Ecto neural progenitor cell (in vitro differentiated cells): ENCODE data around the gene RP2.

Source experiments
- DNase-seq: peaks from one replicate; pipeline ENCODE4 v3.0.0-alpha.2; 2018; ENCODE audit warnings: low spot score

RP2 gene

DNA sequence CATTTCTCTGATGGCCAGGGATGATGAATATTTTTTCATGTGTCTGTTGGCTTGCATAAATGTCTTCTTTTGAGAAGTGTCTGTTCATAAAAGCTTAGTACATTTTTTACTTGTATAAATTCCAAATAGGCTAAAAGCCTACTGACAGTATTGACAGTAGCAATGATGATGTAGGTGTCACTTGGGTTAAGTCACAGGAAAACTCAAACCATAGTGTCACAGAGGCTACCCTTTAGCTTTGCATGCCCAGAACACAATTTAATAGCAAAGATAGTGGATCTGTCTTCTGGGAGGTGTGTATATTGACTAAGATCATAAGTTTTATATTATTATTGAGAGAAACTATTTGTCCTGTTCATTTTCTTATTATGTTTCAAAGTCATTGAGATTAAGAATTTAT lies 8.1 kb downstream of the RP2 start:
- DNase-seq = no peak

- DNase-seq = no peak
These were observed 13.1 kb downstream of the RP2 start for GRCh38 chrX:46849933-46850332.

GRCh38 chrX:46850771-46851170 lies 13.9 kb downstream of the RP2 start:
- no peak for DNase-seq

DNA sequence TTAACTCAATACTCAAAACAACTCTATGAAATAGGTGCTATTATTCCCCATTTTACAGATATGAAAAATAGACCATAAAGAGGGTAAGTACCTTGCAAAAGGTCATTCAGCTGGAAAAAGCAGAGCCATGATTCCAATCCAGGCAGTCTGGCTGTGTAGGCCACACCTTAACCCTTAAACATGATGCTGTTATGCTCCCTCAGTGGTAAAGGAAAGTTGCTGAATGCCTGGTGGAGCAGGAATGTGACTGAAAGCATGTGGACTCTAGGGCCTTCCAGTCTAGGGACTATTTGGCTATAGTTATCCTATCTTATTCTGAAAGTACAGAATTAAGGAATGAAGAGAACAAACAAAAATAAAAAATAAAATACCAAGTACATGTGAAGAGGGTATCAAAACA lies 19.6 kb downstream of the RP2 start:
- DNase-seq = no peak

DNA sequence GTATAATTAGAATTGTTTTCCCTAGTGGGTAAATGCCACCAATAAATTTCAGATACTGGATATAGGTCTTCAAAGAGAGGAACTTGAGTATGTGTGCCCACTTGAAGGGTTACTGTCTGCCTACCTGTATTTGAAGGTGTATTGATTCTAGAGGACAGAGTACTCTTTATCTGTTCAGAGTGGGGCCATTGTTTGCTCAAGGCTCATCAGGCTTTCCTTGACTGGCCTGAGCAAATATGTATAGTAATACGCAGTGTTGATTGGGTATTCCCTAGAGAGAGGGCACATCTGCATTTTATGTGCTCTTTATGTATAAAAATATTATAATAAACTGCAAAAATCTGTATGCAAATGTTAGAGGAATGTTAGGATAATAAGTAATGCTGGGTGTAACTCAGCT lies 23.7 kb downstream of the RP2 start:
- DNase-seq = no peak

DNA sequence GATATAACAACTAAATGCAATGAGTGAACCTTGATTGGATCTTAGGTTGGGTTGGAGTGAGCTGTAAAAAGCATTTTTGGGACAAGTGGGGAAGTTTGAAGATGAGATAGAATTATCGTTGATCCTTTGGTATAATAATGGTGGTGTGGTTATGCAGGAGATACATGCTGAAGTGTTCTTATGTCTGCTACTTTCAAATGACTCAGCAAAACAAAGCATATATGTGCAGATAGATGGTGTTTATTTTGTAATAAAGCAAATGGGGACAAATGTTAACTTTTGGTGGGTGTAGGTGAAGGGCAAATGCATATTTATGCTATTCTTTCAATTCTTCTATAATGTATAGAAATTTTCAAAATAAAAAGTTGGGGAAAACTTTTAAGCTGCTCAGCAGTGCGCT lies 26.2 kb downstream of the RP2 start:
- DNase-seq = no peak

DNA sequence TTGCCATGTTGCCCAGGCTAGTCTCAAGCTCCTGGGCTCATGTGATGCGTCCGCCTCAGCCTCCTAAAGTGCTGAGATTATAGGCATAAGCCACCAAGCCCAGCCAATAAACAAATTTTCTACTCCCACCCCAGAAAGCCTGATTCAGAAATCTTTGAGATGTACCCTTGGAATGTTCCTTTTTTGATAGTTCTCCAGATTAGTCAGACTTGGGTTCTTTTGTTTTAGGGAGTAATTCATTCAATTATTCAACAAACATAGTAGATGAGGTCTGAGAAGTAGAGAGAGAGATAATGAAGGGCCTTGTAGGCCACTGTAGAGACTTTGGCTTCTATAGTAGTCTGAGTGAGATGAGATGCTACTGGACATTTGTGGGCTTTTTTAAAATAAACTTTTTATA lies 27.8 kb downstream of the RP2 start:
- DNase-seq = no peak

DNA sequence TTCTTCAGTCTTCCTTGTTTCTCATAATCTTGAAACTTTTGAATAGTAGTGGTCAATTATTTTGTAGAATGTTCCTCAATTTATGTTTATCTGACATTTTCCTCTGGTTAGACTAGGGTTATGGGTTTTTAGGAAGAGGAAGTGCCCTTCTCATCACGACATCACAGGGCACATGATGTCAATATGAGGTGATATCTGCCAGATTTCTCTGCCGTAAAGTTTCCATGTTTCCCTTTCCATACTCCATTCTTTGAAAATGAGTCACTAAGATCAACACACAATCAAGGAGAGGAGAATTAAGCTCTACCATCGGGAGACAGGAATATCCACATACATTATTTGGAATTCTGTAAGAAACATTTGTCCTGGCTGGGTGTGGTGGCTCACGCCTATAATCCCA lies 28.4 kb downstream of the RP2 start:
- DNase-seq = no peak

DNA sequence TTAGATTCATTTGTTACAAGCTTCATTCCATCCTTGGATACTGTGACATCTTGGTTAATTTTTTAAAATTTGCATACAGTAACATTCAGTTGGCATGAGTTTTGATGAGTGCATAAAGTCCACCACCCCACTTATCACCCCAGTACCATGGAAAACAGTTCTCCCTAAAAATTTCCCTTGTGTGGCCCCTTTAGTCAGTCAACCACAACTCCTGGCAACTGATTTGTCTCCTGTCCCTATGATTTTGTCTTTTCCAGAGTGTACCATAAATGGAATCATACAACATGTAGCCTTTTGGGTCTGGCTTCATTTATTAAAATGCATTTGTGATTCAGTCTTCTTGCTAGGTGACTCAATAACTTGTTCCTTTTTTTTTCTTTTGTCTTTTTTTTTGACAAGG lies 29.9 kb downstream of the RP2 start:
- DNase-seq = no peak

DNA sequence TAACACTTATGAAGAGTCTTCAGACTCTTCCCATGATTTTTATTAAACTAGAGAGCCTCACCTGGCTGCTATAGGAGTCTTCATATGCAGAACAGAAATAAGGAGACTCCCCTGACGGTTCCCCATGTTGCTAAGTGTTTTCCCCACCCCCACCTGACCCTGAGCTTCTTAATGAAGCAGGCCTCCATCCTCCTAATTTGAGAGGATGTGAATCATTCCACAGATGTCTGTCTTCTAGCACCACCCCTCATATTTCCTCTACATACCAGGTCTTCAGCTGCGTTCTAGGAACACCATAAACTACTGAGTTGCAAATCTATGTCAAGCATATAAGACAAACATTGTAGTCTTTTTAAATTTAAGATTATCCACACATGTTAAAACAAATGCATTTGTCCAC lies 36.9 kb downstream of the RP2 start:
- no peak for DNase-seq

DNA sequence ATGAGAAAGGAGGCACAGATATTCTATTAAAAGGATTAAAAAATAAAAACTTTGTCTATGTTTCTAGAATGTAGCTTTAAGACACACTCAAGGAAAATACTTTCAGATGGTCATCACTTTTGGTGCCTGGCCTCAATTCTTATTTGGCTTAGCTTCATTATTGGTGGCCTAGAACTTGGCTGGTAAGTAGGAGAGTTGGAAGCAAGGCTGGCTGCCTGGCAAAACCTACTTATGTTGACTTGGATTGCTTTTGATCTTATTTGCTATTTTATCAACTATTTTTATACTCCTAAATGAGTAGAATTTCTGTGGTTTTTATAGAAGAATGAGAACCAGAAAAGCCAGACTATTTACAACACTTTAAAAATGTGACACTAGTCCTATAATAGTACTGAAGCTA lies 40.1 kb downstream of the RP2 start:
- DNase-seq = no peak

GRCh38 chrX:46882266-46882665 lies 45.4 kb downstream of the RP2 start:
- DNase-seq = peak; percentile 42

- DNase-seq = no peak
These were observed 48.0 kb downstream of the RP2 start for GRCh38 chrX:46884799-46885198.

GRCh38 chrX:46898207-46898606 lies 61.4 kb downstream of the RP2 start:
- DNase-seq = no peak

- peak; percentile 78 for DNase-seq
These were observed 66.8 kb downstream of the RP2 start for GRCh38 chrX:46903458-46904242.

GRCh38 chrX:46904626-46905025 lies 67.8 kb downstream of the RP2 start:
- no peak for DNase-seq

GRCh38 chrX:46910415-46910814 lies 73.6 kb downstream of the RP2 start:
- DNase-seq = no peak

DNA sequence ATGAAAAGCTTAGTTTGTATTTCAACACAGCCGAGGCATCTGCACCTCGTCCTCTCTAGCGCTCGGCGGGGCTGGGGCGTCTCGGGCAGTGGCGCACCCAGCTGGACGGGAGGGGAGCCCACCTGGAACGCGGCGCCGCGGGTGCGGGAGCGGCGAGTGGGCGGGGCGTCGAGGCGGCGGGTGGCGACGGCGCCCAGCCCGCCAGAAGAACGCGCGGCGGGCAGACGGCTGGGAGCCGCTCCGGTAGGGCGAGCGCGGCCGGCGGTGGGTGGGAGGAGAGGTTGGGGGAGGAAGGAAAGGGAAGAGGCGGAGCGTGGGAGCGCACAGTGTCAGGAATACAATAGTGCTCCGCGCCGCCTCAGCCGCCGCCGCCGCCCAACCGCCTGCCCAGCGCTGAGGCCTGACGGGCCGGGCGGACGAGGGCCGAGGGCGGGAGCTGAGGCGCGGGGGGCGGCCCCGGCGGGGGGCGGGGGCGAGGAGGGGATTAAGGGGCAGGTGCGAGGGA lies 75.3 kb downstream of the RP2 start, which contains the start of gene JADE3:
Gene JADE3, plus strand, starts transcription at position 324 of the 505 bp plus-strand sequence. CDS start 72,474 bp downstream, outside the sequence.
- DNase-seq = peak; percentile 83

DNA sequence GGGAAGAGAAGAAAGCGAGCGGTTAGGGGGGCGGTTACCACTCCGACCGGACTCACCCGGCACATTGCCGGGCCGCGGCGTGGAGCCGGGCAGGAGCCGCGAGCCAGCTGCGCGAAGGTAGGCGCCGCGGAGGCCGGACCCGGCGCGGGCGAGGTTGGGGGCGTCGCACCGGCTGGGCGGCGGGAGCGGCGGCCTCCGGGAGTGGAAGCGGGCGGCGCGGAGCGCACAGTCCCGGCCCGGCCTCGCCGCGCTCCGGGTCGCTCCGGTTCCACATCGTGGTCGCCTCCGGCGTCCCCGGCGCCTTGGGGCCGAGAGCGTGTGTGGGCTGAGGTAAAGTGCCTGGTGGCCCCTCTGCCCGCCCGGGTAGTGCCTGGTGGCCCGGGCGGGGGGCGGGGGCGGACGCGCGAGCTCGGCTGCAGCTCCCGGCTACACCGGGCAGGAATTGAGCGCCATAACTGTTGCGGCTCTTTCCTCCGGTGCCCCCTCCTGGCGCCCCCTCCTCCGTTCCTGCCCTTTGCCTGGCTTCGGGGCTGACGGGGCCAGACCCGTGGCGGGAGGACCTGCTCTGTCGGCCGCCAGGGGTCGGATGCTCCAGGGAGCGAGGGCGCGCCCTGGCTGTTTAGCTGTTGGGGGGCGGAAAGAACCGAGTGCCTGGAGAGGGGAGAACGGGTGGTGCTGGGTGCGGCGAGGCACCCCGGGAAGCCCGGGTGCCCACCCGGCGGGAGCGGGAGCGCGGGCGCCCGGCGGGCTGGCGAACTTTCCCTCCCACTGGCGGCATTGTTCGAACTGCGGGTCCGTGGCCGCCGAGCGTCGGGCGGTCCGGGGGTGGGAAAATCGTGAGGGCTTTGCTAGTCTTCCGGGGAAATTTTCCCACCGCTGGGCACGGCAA lies 76.0 kb downstream of the RP2 start:
- peak; percentile 75 for DNase-seq

DNA sequence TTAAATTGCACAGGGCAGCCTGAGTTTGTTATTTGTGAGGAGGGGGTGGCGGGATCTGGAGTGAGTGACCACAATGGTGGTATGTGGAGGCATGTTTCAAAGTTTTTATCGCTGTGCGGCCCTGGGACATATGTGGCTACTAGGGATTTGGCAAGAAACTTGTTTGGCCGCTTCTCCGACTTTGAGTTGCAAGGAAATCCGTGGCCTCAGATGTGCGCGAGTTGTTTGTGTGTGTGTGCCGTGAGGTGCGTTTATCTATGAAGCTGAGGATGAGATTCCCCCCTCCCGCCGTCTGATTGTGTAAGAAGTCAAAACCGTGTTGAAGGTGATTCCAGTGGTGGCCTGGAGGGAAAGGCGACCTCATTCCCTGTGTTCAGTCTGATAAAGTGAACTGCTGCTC lies 76.8 kb downstream of the RP2 start:
- DNase-seq = no peak

GRCh38 chrX:46916273-46916672 lies 79.4 kb downstream of the RP2 start:
- DNase-seq = no peak

DNA sequence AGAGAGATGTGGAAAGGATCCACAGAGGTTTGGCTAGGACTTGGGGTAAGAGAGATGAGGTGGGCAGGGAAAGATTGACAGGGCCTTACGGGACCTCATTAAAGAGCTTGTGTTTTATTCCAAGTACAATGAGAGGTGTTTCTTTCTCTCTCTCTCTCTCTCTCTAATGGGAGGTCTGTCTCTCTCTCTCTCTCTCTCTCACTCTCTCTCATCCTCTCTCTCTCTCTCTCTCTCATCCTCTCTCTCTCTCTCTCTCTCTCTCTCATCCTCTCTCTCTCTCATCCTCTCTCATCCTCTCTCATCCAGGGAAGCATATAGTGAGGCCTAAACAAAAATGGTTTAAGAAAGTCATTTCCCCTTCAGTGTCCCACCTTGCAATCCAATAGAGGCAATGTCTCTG lies 80.8 kb downstream of the RP2 start:
- no peak for DNase-seq

- DNase-seq = no peak
These were observed 81.6 kb downstream of the RP2 start for GRCh38 chrX:46918434-46918833.
